OCI-LY7 (cell line): ENCODE measurements around the gene P2RX1. TPM values are rescaled to one million over a fixed set of nuclear protein-coding genes. Genes with fewer than 3 reads are reported as not detected.

ENCODE experiments used
- BruUV-seq: library from RNA; stranded (reverse); fragments of 400-500 nt; replicated peaks from 2 replicates; lab custom pipeline; 2021; lab: Mats Ljungman, UMichigan
- CTCF ChIA-PET: fragments of 300-600 bp; sonication (Branson Sonifier 250); formaldehyde crosslinking; loops from one replicate; lab custom pipeline; 2022; ENCODE audit warnings: antibody characterized with exemption; ENCODE audit not compliant: unreplicated experiment; lab: Charles Lee
- POLR2A ChIA-PET: fragments of 300-600 bp; sonication (Branson Sonifier 250); formaldehyde crosslinking; loops from one replicate; lab custom pipeline; 2022; ENCODE audit warnings: antibody characterized with exemption; lab: Charles Lee
- DNase-seq: peaks from one replicate; pipeline ENCODE4 v3.0.0-alpha.2; 2015; ENCODE audit warnings: low spot score
- H2AFZ ChIP-seq: fragments of 200-600 bp; sonication (generic), shearing (Covaris generic); 2 replicates; pipeline ENCODE4 v1.6.1; 2014; ENCODE audit warnings: mild to moderate bottlenecking, antibody characterized with exemption, low read length, moderate library complexity
- H3K27ac ChIP-seq: fragments of 200-600 bp; sonication (generic); 2 replicates; pipeline ENCODE4 v1.5.1; 2014; ENCODE audit warnings: mixed run types, low read depth, mild to moderate bottlenecking, moderate library complexity, low read length, inconsistent platforms; ENCODE audit not compliant: poor library complexity, severe bottlenecking
- H3K36me3 ChIP-seq: fragments of 200-600 bp; sonication (generic); 2 replicates; pipeline ENCODE4 v1.6.1; 2014; ENCODE audit warnings: mild to moderate bottlenecking, antibody characterized with exemption, low read length, moderate library complexity, mixed read lengths; ENCODE audit not compliant: insufficient read depth
- H3K4me1 ChIP-seq: fragments of 200-600 bp; sonication (generic); 2 replicates; pipeline ENCODE4 v1.5.1; 2014; ENCODE audit warnings: mild to moderate bottlenecking, low read length; ENCODE audit not compliant: insufficient read depth, poor library complexity, severe bottlenecking
- H3K4me2 ChIP-seq: fragments of 200-600 bp; sonication (generic); 2 replicates; pipeline ENCODE4 v1.6.1; 2014; ENCODE audit warnings: mild to moderate bottlenecking, low read length
- H3K4me3 ChIP-seq: fragments of 200-600 bp; sonication (generic); 2 replicates; pipeline ENCODE4 v1.5.1; 2014; ENCODE audit warnings: mild to moderate bottlenecking, low read depth, low read length; ENCODE audit not compliant: poor library complexity, severe bottlenecking
- H3K79me2 ChIP-seq: fragments of 200-600 bp; sonication (generic); 2 replicates; pipeline ENCODE4 v1.6.1; 2016; ENCODE audit warnings: low read depth, mild to moderate bottlenecking, low read length, moderate library complexity, mixed read lengths; ENCODE audit not compliant: insufficient read depth
- H3K9me2 ChIP-seq: fragments of 200-600 bp; sonication (generic); 2 replicates; pipeline ENCODE4 v1.6.1; 2016; ENCODE audit warnings: mild to moderate bottlenecking, low read length, mixed read lengths; ENCODE audit not compliant: insufficient read depth
- H3K9me3 ChIP-seq: fragments of 200-600 bp; sonication (generic); 2 replicates; pipeline ENCODE4 v1.6.1; 2014; ENCODE audit warnings: mild to moderate bottlenecking, mixed run types, low read length, mixed read lengths
- H4K20me1 ChIP-seq: fragments of 200-600 bp; sonication (generic); 2 replicates; pipeline ENCODE4 v1.6.1; 2014; ENCODE audit warnings: mild to moderate bottlenecking, antibody characterized with exemption, low read length, moderate library complexity, mixed read lengths; ENCODE audit not compliant: insufficient read depth
- CTCF ChIP-seq: fragments of 200-600 bp; sonication (generic); conservative IDR thresholded peaks from 2 replicates; pipeline ENCODE4 v1.5.1; 2014; ENCODE audit warnings: mild to moderate bottlenecking, antibody characterized with exemption, low read length, moderate library complexity, mixed read lengths
- EZH2phosphoT487 ChIP-seq: fragments of 200-600 bp; sonication (generic); IDR thresholded peaks from 2 replicates; pipeline ENCODE4 v1.6.1; 2018; ENCODE audit warnings: low read depth, borderline replicate concordance, mild to moderate bottlenecking, mixed run types, antibody characterized with exemption, low read length, moderate library complexity, mixed read lengths
- intact Hi-C: fragments of 100-400 bp; cut with micrococcal nuclease; formaldehyde crosslinking; loops from one replicate; pipeline ENCODE4 v1.10.0; 2022; ENCODE audit not compliant: unreplicated experiment
- total RNA-seq, 2 experiments: library from RNA; depleted of rRNA in 1 of 2; stranded (reverse); fragments of >200 nt in 1 of 2; shearing (Covaris generic) in 1 of 2; gene quantifications; 2 replicates each; pipeline ENCODE4 v1.2.3, GENCODE V29; 2014 to 2022

Gene P2RX1
- total RNA-seq, 2 experiments from 2014 or later, result 0.69 to 4.5 TPM

GRCh38 chr17:3851461-3852100 lies 64.7 kb downstream of the P2RX1 start:
- H3K27ac ChIP-seq, result no peak overlapping the region
- H3K9me3 ChIP-seq, result no peaks in the 10 kb centered on the region
- DNase-seq, result no peak
- H3K9me2 ChIP-seq, result no peaks in the 10 kb centered on the region
- no peak overlapping the region for H3K4me2 ChIP-seq
- BruUV-seq, result no TSS peak
- no peaks in the 10 kb centered on the region for H3K36me3 ChIP-seq
- H4K20me1 ChIP-seq, result no peaks in the 10 kb centered on the region
- H3K4me1 ChIP-seq, result peaks cover 3% of the 10 kb centered on the region
- no peak overlapping the region for H2AFZ ChIP-seq
- no peak for TF ChIP-seq EZH2phosphoT487
- TF ChIP-seq CTCF, result no peak
- H3K79me2 ChIP-seq, result no peaks in the 10 kb centered on the region
- POLR2A ChIA-PET, result interaction anchor here (0.6 kb wide), 2 partner anchors 13 to 15 kb away, joined by 3 read pairs; no protein-coding TSS in a partner anchor
- H3K4me3 ChIP-seq, result no peak overlapping the region
- CTCF ChIA-PET, result no interaction called here
- intact Hi-C loops, result no loop called here

- no peak overlapping the region for H3K4me3 ChIP-seq
- no peak overlapping the region for H3K27ac ChIP-seq
- H3K9me3 ChIP-seq, result no peaks in the 10 kb centered on the region
- H3K36me3 ChIP-seq, result peaks cover 8% of the 10 kb centered on the region; the same call in 1 of the 2 replicates
- intact Hi-C loops, result loop anchor here (5.0 kb wide), 1 partner anchor 64 kb away; no protein-coding TSS in a partner anchor
- no peak overlapping the region for H3K4me2 ChIP-seq
- peaks cover 24% of the 10 kb centered on the region; the same call in 1 of the 2 replicates for H3K79me2 ChIP-seq
- peaks cover 14% of the 10 kb centered on the region for H3K4me1 ChIP-seq
- POLR2A ChIA-PET, result no interaction called here
- H3K9me2 ChIP-seq, result no peaks in the 10 kb centered on the region
- CTCF ChIA-PET, result no interaction called here
- no peak for TF ChIP-seq EZH2phosphoT487
- TF ChIP-seq CTCF, result no peak
- no peak overlapping the region for H2AFZ ChIP-seq
- DNase-seq, result no peak
- BruUV-seq, result no TSS peak
- H4K20me1 ChIP-seq, result no peaks in the 10 kb centered on the region
These were observed 67.9 kb downstream of the P2RX1 start for GRCh38 chr17:3848229-3848835.
